Measurements from ENCODE around the gene PSMA2.
A peak's percentile ranks its signal among the peaks of the same experiment; 100 is the strongest.

PSMA2 gene

GRCh38 chr7:42913591-42913990, 18.4 kb downstream of the PSMA2 start:
- Histone ChIP-seq H2BK15ac (ENCODE audit: low read length) (no peak overlapping the region), H2AFZ (ENCODE audit: low read length) (no peak overlapping the region), H3K4ac (ENCODE audit: low read length) (no peak overlapping the region), H3K79me1 (ENCODE audit: low read depth, low read length) (peaks cover under 1% of the 10 kb centered on the region), H2AK5ac (ENCODE audit: low read depth, low read length) (no peak overlapping the region), H3K9me3 (replicated peaks in 1 of 2; ENCODE audit: control insufficient read depth in 2 of 2, insufficient read depth in 1 of 2, low read depth in 1 of 2, low read length in 2 of 2) (no peaks in the 10 kb centered on the region), H3K4me1 (ENCODE audit: control insufficient read depth in 2 of 2, insufficient read depth in 1 of 2, low read depth in 1 of 2, low read length in 2 of 2) (peaks cover 0 to 10% of the 10 kb centered on the region in 2 donors), H2BK5ac (ENCODE audit: low read length) (no peak overlapping the region), H3K14ac (ENCODE audit: low read length) (no peak overlapping the region), H3K23ac (ENCODE audit: low read depth, low read length, poor library complexity) (no peak overlapping the region), H4K8ac (ENCODE audit: low read depth, low read length) (no peak overlapping the region), H3K4me2 (ENCODE audit: insufficient read depth, low read length, poor library complexity, severe bottlenecking) (no peak overlapping the region), H3K36me3 (replicated peaks in 1 of 2; ENCODE audit: control insufficient read depth in 2 of 2, insufficient read depth in 2 of 2, low read length in 2 of 2) (peaks cover 6 to 54% of the 10 kb centered on the region in 2 donors), H2BK120ac (ENCODE audit: low read depth, low read length) (no peak overlapping the region), H4K91ac (ENCODE audit: low read depth, low read length, poor library complexity) (no peak overlapping the region), H3K18ac (ENCODE audit: low read length) (no peak overlapping the region), H3K27ac (replicated peaks; ENCODE audit: low read length) (no peak overlapping the region), H3K9ac (ENCODE audit: low read depth, low read length, poor library complexity) (no peak overlapping the region), H3K4me3 (ENCODE audit: low read length in 2 of 2) (no peak overlapping the region), H3K27me3 (ENCODE audit: control insufficient read depth in 3 of 3, insufficient read depth in 3 of 3, low read depth in 1 of 3, low read length in 3 of 3) (no peaks in the 10 kb centered on the region), H2BK12ac (ENCODE audit: low read length) (no peak overlapping the region)
- no CpG with 5 or more reads among the region's 2 CpGs for WGBS, 2 donors (ENCODE audit: extremely low coverage in 2 of 2, insufficient read length in 2 of 2, insufficient replicate concordance in 1 of 2)
- DNase-seq (ENCODE audit: low spot score): no peak

GRCh38 chr7:42911454-42912447, 20.2 kb downstream of the PSMA2 start, which contains the start of gene C7orf25:
TSS of gene C7orf25 (minus strand) at chr7:42912070. CDS start at chr7:42910900, 1,170 bp downstream.
- H2AFZ ChIP-seq (ENCODE audit: low read length): peak within 1 kb of the TSS; percentile 96
- H3K4ac ChIP-seq (ENCODE audit: low read length): no peak within 1 kb of the TSS
- no peak within 1 kb of the TSS for H4K91ac ChIP-seq (ENCODE audit: low read depth, low read length, poor library complexity)
- H3K14ac ChIP-seq (ENCODE audit: low read length): no peak within 1 kb of the TSS
- peak within 1 kb of the TSS; percentile 85 for H3K27ac ChIP-seq (replicated peaks; ENCODE audit: low read length)
- H3K18ac ChIP-seq (ENCODE audit: low read length): peak within 1 kb of the TSS; percentile 82
- H2BK12ac ChIP-seq (ENCODE audit: low read length): no peak within 1 kb of the TSS
- H3K9ac ChIP-seq (ENCODE audit: low read depth, low read length, poor library complexity): peak within 1 kb of the TSS; percentile 88
- DNase-seq (ENCODE audit: low spot score): peak; percentile 94
- H3K79me1 ChIP-seq (ENCODE audit: low read depth, low read length): no peaks in the 10 kb centered on the region
- H3K27me3 ChIP-seq (ENCODE audit: control insufficient read depth in 3 of 3, insufficient read depth in 3 of 3, low read depth in 1 of 3, low read length in 3 of 3): no peaks in the 10 kb centered on the region
- H3K36me3 ChIP-seq (replicated peaks in 1 of 2; ENCODE audit: control insufficient read depth in 2 of 2, insufficient read depth in 2 of 2, low read length in 2 of 2): peaks cover 2 to 36% of the 10 kb centered on the region in 2 donors
- WGBS, 2 donors (ENCODE audit: extremely low coverage in 2 of 2, insufficient read length in 2 of 2, insufficient replicate concordance in 1 of 2): no CpG with 5 or more reads among the region's 95 CpGs
- H2AK5ac ChIP-seq (ENCODE audit: low read depth, low read length): no peak within 1 kb of the TSS
- H3K23ac ChIP-seq (ENCODE audit: low read depth, low read length, poor library complexity): peak within 1 kb of the TSS; percentile 61
- H3K9me3 ChIP-seq (replicated peaks in 1 of 2; ENCODE audit: control insufficient read depth in 2 of 2, insufficient read depth in 1 of 2, low read depth in 1 of 2, low read length in 2 of 2): no peaks in the 10 kb centered on the region
- peak within 1 kb of the TSS; percentile 54 for H3K4me2 ChIP-seq (ENCODE audit: insufficient read depth, low read length, poor library complexity, severe bottlenecking)
- H3K4me3 ChIP-seq (ENCODE audit: low read length in 2 of 2): peak within 1 kb of the TSS; percentile 54 to 91
- H4K8ac ChIP-seq (ENCODE audit: low read depth, low read length): no peak within 1 kb of the TSS
- no peak within 1 kb of the TSS for H2BK5ac ChIP-seq (ENCODE audit: low read length)
- no peak within 1 kb of the TSS for H2BK15ac ChIP-seq (ENCODE audit: low read length)
- peaks cover 0 to 10% of the 10 kb centered on the region in 2 donors for H3K4me1 ChIP-seq (ENCODE audit: control insufficient read depth in 2 of 2, insufficient read depth in 1 of 2, low read depth in 1 of 2, low read length in 2 of 2)
- H2BK120ac ChIP-seq (ENCODE audit: low read depth, low read length): no peak within 1 kb of the TSS

- no peak overlapping the region for H2AFZ ChIP-seq (ENCODE audit: low read length)
- no peaks in the 10 kb centered on the region for H3K79me1 ChIP-seq (ENCODE audit: low read depth, low read length)
- peaks cover 0 to 21% of the 10 kb centered on the region in 2 donors for H3K36me3 ChIP-seq (replicated peaks in 1 of 2; ENCODE audit: control insufficient read depth in 2 of 2, insufficient read depth in 2 of 2, low read length in 2 of 2)
- H2BK12ac ChIP-seq (ENCODE audit: low read length): no peak overlapping the region
- H3K9me3 ChIP-seq (replicated peaks in 1 of 2; ENCODE audit: control insufficient read depth in 2 of 2, insufficient read depth in 1 of 2, low read depth in 1 of 2, low read length in 2 of 2): no peaks in the 10 kb centered on the region
- H3K9ac ChIP-seq (ENCODE audit: low read depth, low read length, poor library complexity): no peak overlapping the region
- H3K14ac ChIP-seq (ENCODE audit: low read length): no peak overlapping the region
- H4K8ac ChIP-seq (ENCODE audit: low read depth, low read length): no peak overlapping the region
- no peak overlapping the region for H4K91ac ChIP-seq (ENCODE audit: low read depth, low read length, poor library complexity)
- WGBS, 2 donors (ENCODE audit: extremely low coverage in 2 of 2, insufficient read length in 2 of 2, insufficient replicate concordance in 1 of 2): no CpG with 5 or more reads among the region's 2 CpGs
- no peak overlapping the region for H3K23ac ChIP-seq (ENCODE audit: low read depth, low read length, poor library complexity)
- H3K4me1 ChIP-seq (ENCODE audit: control insufficient read depth in 2 of 2, insufficient read depth in 1 of 2, low read depth in 1 of 2, low read length in 2 of 2): peaks cover 0 to 10% of the 10 kb centered on the region in 2 donors
- peak overlapping the region in 1 of 2 donors; percentile 54 for H3K4me3 ChIP-seq (ENCODE audit: low read length in 2 of 2)
- no peak overlapping the region for H2BK120ac ChIP-seq (ENCODE audit: low read depth, low read length)
- H3K18ac ChIP-seq (ENCODE audit: low read length): no peak overlapping the region
- H2AK5ac ChIP-seq (ENCODE audit: low read depth, low read length): no peak overlapping the region
- H2BK15ac ChIP-seq (ENCODE audit: low read length): no peak overlapping the region
- no peak overlapping the region for H3K4me2 ChIP-seq (ENCODE audit: insufficient read depth, low read length, poor library complexity, severe bottlenecking)
- no peak overlapping the region for H3K27ac ChIP-seq (replicated peaks; ENCODE audit: low read length)
- H3K27me3 ChIP-seq (ENCODE audit: control insufficient read depth in 3 of 3, insufficient read depth in 3 of 3, low read depth in 1 of 3, low read length in 3 of 3): no peaks in the 10 kb centered on the region
- no peak overlapping the region for H2BK5ac ChIP-seq (ENCODE audit: low read length)
- no peak for DNase-seq (ENCODE audit: low spot score)
- no peak overlapping the region for H3K4ac ChIP-seq (ENCODE audit: low read length)
Observed at GRCh38 chr7:42910306-42910705, 21.7 kb downstream of the PSMA2 start.

GRCh38 chr7:42907316-42907715, 24.7 kb downstream of the PSMA2 start:
- no peak overlapping the region for H3K4ac ChIP-seq (ENCODE audit: low read length)
- no peak overlapping the region for H3K27ac ChIP-seq (replicated peaks; ENCODE audit: low read length)
- no peak for DNase-seq (ENCODE audit: low spot score)
- H3K9me3 ChIP-seq (replicated peaks in 1 of 2; ENCODE audit: control insufficient read depth in 2 of 2, insufficient read depth in 1 of 2, low read depth in 1 of 2, low read length in 2 of 2): no peaks in the 10 kb centered on the region
- no peak overlapping the region for H3K4me2 ChIP-seq (ENCODE audit: insufficient read depth, low read length, poor library complexity, severe bottlenecking)
- H3K9ac ChIP-seq (ENCODE audit: low read depth, low read length, poor library complexity): no peak overlapping the region
- H3K4me3 ChIP-seq (ENCODE audit: low read length in 2 of 2): no peak overlapping the region
- H3K14ac ChIP-seq (ENCODE audit: low read length): no peak overlapping the region
- peaks cover 0 to 11% of the 10 kb centered on the region in 2 donors for H3K36me3 ChIP-seq (replicated peaks in 1 of 2; ENCODE audit: control insufficient read depth in 2 of 2, insufficient read depth in 2 of 2, low read length in 2 of 2)
- H4K91ac ChIP-seq (ENCODE audit: low read depth, low read length, poor library complexity): no peak overlapping the region
- peaks cover 0 to 7% of the 10 kb centered on the region in 2 donors for H3K4me1 ChIP-seq (ENCODE audit: control insufficient read depth in 2 of 2, insufficient read depth in 1 of 2, low read depth in 1 of 2, low read length in 2 of 2)
- H3K79me1 ChIP-seq (ENCODE audit: low read depth, low read length): no peaks in the 10 kb centered on the region
- no peak overlapping the region for H3K18ac ChIP-seq (ENCODE audit: low read length)
- no peak overlapping the region for H2BK120ac ChIP-seq (ENCODE audit: low read depth, low read length)
- no peak overlapping the region for H2BK15ac ChIP-seq (ENCODE audit: low read length)
- no peaks in the 10 kb centered on the region for H3K27me3 ChIP-seq (ENCODE audit: control insufficient read depth in 3 of 3, insufficient read depth in 3 of 3, low read depth in 1 of 3, low read length in 3 of 3)
- H3K23ac ChIP-seq (ENCODE audit: low read depth, low read length, poor library complexity): no peak overlapping the region
- no peak overlapping the region for H2AK5ac ChIP-seq (ENCODE audit: low read depth, low read length)
- no peak overlapping the region for H2AFZ ChIP-seq (ENCODE audit: low read length)
- no peak overlapping the region for H4K8ac ChIP-seq (ENCODE audit: low read depth, low read length)
- H2BK12ac ChIP-seq (ENCODE audit: low read length): no peak overlapping the region
- no peak overlapping the region for H2BK5ac ChIP-seq (ENCODE audit: low read length)
